Renal cortical epithelial cell (primary cell): ENCODE measurements around the gene PRX. TPM values are rescaled to one million over a fixed set of nuclear protein-coding genes. Genes with fewer than 3 reads are reported as not detected.
"Not testable (repeated sequence)": the region's sequence is repeated elsewhere in the genome, so short reads cannot be mapped to it uniquely, and the experiment has no call there.

Experiments
- DNase-seq: peaks from one replicate; pipeline ENCODE4 v3.0.0-alpha.2; 2011; ENCODE audit warnings: low read depth
- total RNA-seq: library from RNA; depleted of rRNA; stranded (reverse); fragments of >200 nt; gene quantifications from 2 replicates; pipeline ENCODE4 v1.2.3, GENCODE V29; 2014

PRX gene
- total RNA-seq, 1 donor from 2014 or later: 1.0 TPM

- DNase-seq: no peak
These were observed 28.6 kb upstream of the PRX start for GRCh38 chr19:40441719-40442253.

- DNase-seq: no peak
These were observed 25.1 kb upstream of the PRX start for GRCh38 chr19:40438284-40438683.

- DNase-seq: peak; percentile 74
These were observed 20.4 kb upstream of the PRX start for GRCh38 chr19:40433391-40434216.

DNA sequence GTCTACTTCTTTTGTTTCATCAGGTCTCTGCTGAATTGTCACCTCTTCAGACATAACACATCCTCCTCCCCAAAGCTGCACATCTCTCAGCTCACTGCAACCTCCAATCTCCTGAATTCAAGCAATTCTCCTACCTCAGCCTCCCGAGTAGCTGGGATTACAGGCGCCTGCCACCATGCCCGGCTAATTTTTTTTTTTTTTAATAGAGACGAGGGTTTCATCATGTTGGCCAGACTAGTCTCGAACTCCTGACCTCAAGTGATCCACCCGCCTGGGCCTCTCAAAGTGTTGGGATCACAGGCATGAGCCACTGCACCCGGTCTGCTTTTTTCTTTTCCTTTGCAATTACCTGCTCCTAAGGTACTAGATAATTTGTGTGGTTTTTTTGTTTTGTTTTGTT lies 19.6 kb upstream of the PRX start:
- DNase-seq: not testable (repeated sequence)

- DNase-seq: no peak
These were observed 18.5 kb upstream of the PRX start for GRCh38 chr19:40431698-40432097.

GRCh38 chr19:40430242-40430641 lies 17.1 kb upstream of the PRX start:
- not testable (repeated sequence) for DNase-seq

DNA sequence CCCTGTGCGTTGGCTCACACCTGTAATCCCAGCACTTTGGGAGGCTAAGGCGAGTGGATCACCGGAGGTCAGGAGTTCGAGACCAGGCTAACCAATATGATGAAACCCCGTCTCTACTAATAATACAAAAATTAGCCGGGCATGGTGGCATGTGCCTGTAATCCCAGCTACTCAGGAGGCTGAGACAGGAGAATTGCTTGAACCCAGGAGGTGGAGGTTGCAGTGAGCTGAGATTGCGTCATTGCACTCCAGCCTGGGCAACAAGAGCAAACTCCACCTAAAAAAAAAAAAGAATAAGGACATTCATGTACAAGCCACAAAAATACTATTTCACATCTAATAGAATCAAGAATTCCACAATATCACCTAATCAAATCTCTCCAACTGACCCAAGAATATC lies 15.0 kb upstream of the PRX start:
- DNase-seq: not testable (repeated sequence)

- DNase-seq: peak; percentile 96
These were observed 12.5 kb upstream of the PRX start, which contains the start of gene SERTAD1 for GRCh38 chr19:40425450-40426287. SERTAD1 (minus strand) TSS chr19:40425992; CDS start chr19:40423546, 2,446 bp downstream.

- no peak for DNase-seq
These were observed 11.7 kb upstream of the PRX start for GRCh38 chr19:40424637-40425449.

- no peak for DNase-seq
These were observed 10.8 kb upstream of the PRX start for GRCh38 chr19:40423938-40424337.

- no peak for DNase-seq
These were observed 9.8 kb upstream of the PRX start for GRCh38 chr19:40422748-40423566.

GRCh38 chr19:40421993-40422747 lies 9.0 kb upstream of the PRX start:
- no peak for DNase-seq

DNA sequence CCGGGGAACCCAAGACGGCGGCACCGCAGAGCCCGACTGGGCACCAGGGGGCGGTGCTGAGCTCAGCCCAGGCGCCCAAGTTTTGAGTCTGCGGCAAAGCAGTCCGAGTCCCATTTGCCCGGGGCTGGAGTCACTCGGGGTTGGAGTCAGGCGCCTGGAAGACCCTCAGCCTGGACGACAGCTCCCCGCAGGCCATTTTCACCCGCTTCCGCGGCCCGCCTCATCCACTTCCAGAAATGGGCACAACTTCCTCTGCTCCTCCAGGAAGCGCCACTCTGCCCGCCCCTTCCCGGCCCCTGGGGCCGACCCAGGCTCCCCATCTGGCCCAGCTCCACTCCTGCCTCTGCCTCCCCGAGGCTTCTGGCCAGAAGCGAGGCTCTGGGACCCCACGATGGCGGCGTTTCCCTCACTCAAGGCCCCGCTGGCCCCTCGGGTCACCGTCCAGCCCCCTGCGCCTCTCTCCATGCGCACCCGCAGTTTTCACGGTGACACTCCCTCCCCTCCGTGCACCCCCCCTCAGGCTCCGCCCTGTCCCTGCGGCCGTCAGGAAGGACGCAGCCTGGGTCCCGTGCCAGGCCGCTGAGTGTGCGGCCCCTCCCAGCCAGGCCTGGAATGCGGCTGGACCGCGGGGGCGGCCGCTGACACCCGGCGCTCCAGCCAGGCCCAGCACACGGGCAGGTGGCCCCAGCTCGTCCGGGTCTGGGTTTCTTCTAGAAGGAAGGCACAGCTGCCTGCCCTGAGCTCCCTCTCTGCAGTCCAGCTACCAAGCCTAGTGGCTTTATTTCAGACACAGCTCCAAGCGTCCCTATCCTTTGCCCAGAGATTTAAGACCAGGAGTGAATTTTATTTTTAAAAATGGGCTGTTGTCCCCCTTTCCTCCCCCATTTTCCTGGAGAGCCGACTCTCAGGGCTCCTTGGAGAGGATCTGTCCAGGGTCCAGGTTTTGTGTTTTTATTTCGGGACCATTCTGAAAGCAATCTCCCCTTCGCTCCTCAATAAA lies 7.9 kb upstream of the PRX start:
- peak; percentile 72 for DNase-seq

- DNase-seq: no peak
These were observed 7.2 kb upstream of the PRX start for GRCh38 chr19:40420451-40420765.

- DNase-seq: no peak
These were observed 6.6 kb upstream of the PRX start for GRCh38 chr19:40419780-40420179.

DNA sequence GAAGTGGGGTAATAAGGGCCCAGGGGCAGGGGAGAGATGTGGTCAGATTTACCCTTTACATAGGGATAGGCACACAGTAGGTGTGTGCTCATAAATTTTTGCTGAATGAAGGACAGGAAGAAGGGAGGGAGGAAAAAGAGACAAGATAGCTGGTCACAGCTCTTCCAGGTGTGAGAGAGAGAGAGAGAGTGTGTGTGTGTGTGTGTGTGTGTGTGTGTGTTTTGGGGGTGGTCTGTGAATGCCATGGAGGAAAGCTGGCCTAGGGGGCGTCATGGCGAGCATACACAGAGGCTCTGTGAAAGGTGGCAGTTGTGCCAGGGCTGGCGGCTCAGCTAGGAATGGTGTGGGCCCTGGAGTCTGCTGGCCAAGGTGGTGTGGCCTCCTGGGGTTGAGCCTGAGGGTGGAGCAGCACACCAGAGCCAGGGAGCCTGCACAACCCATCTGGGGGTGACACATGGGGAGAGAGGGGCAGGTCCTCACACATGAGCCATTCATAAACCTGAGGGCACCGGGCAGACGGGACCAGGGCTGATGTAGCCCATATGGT lies 6.0 kb upstream of the PRX start:
- DNase-seq: no peak

GRCh38 chr19:40418040-40418439 lies 4.9 kb upstream of the PRX start:
- no peak for DNase-seq

GRCh38 chr19:40417643-40417981 lies 4.4 kb upstream of the PRX start:
- DNase-seq: no peak
